Measurements from ENCODE around the gene LRRC8D.
"Not testable (repeated sequence)": the region's sequence is repeated elsewhere in the genome, so short reads cannot be mapped to it uniquely, and the experiment has no call there.

LRRC8D gene

DNA sequence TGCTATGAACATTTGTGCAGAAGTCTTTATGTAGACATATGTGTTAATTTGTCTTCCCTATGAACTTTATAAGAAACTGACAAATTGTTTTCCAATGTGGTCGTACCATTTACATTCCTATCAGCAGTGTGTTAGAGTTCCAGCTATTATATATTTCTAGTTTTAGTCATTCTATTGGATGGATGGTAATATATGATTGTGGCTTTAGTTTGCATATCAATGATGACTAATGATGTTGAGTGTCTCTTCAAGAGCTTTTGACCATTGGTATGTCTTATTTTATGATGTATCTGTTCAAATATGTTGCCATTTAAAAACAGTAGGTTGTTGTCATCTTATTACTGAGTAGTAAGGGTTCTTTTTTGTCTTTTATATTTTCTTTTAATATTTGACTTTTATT, 157.9 kb downstream of the LRRC8D start:
- DNase-seq = no peak
- Histone ChIP-seq H3K27ac (no peak overlapping the region), H3K4me3 (ENCODE audit: low read depth, low read length) (no peak overlapping the region), H3K36me3 (no peaks in the 10 kb centered on the region), H3K9me3 (ENCODE audit: severe bottlenecking) (no peaks in the 10 kb centered on the region), H3K27me3 (ENCODE audit: insufficient read depth, low read depth, severe bottlenecking) (no peaks in the 10 kb centered on the region)
- TF ChIP-seq, protein P1, sequence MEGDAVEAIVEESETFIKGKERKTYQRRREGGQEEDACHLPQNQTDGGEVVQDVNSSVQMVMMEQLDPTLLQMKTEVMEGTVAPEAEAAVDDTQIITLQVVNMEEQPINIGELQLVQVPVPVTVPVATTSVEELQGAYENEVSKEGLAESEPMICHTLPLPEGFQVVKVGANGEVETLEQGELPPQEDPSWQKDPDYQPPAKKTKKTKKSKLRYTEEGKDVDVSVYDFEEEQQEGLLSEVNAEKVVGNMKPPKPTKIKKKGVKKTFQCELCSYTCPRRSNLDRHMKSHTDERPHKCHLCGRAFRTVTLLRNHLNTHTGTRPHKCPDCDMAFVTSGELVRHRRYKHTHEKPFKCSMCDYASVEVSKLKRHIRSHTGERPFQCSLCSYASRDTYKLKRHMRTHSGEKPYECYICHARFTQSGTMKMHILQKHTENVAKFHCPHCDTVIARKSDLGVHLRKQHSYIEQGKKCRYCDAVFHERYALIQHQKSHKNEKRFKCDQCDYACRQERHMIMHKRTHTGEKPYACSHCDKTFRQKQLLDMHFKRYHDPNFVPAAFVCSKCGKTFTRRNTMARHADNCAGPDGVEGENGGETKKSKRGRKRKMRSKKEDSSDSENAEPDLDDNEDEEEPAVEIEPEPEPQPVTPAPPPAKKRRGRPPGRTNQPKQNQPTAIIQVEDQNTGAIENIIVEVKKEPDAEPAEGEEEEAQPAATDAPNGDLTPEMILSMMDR (IDR thresholded peaks at IDR 0.05; ENCODE audit: low read depth, low read length) = no peak

DNA sequence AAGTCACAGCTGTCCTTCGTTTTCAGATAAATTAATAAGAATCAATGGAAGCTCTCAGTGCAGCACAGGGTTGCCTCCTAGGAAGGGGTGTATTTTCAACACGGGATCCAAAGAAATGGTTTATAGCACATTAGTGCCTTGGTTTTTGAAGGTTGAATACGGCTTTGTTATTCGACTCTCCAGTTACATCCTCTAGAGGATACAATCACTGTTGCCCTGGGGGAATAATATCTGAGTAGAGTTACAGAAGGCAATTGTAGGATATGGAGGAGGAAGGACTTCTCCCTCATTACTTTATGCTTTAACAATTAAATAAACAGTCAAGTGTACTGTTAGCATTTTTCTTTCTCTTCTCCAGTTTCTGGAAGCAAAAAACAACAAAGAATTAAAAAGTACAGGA, 159.8 kb downstream of the LRRC8D start:
- DNase-seq = no peak
- Histone ChIP-seq H3K27me3 (ENCODE audit: insufficient read depth, low read depth, severe bottlenecking) (no peaks in the 10 kb centered on the region), H3K36me3 (no peaks in the 10 kb centered on the region), H3K27ac (no peak overlapping the region), H3K9me3 (ENCODE audit: severe bottlenecking) (no peaks in the 10 kb centered on the region), H3K4me3 (ENCODE audit: low read depth, low read length) (no peak overlapping the region)
- TF ChIP-seq, protein P1 (IDR thresholded peaks at IDR 0.05; ENCODE audit: low read depth, low read length) = no peak

DNA sequence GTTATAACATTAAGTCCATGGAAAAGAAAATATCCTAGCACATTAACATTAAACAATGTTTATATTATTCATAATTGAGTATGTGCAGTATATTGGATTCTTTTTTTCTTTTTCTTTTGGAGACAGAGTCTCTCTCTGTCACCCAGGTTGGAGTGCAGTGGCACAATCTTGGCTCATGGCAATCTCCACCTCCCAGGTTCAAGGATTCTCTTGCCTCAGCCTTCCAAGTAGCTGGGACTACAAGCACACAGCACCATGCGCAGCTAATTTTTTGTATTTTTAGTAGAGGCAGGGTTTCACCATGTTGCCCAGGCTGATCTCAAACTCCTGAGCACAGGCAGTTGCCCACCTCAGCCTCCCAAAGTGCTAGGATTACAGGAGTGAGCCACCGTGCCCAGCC, 162.0 kb downstream of the LRRC8D start:
- not testable (repeated sequence) for H3K9me3 ChIP-seq (ENCODE audit: severe bottlenecking); H3K4me3 ChIP-seq (ENCODE audit: low read depth, low read length); H3K27me3 ChIP-seq (ENCODE audit: insufficient read depth, low read depth, severe bottlenecking); H3K27ac ChIP-seq; DNase-seq; H3K36me3 ChIP-seq

DNA sequence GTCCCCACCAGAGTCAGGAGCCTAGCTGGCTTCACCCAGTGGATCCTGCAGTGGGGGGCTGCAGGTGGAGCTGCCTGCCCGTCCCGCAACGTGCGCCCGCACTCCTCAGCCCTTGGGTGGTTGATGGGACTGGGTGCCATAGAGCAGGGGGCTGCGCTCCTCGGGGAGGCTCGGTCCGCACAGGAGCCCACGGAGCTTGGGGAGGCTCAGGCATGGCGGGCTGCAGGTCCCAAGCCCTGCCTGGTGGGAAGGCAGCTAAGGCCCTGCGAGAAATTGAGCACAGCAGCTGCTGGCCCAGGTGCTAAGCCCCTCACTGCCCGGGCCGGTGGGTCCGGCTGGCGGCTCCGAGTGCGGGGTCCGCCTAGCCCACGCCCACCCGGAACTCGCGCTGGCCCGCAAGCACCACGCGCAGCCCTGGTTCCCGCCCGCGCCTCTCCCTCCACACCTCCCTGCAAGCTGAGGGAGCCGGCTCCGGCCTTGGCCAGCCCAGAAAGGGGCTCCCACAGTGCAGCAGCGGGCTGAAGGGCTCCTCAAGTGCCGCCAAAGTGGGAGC, 163.8 kb downstream of the LRRC8D start:
- not testable (repeated sequence) for H3K9me3 ChIP-seq (ENCODE audit: severe bottlenecking); H3K27me3 ChIP-seq (ENCODE audit: insufficient read depth, low read depth, severe bottlenecking); H3K4me3 ChIP-seq (ENCODE audit: low read depth, low read length); DNase-seq; H3K36me3 ChIP-seq; H3K27ac ChIP-seq

DNA sequence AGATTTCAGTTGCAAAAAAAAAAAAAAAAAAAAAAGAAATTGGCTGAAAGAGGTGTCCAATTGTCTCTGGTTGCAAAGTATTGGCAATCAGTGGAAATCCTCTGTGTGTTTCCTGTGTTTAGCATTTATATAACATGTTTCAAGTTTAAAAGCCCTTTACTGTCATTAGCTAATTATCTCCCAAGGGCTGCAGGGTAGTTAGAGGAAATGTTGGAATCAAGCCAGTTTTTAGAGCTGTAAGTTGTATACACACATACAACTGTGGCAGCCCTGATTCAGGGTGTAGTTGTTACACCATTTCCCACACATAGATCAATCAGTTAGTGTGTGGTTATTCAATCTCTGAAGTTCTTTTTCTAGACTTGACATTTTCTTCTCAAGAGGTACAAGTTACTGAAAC, 165.2 kb downstream of the LRRC8D start:
- TF ChIP-seq, protein P1 (IDR thresholded peaks at IDR 0.05; ENCODE audit: low read depth, low read length) = no peak
- DNase-seq = no peak
- no peaks in the 10 kb centered on the region for H3K27me3 ChIP-seq (ENCODE audit: insufficient read depth, low read depth, severe bottlenecking)

More for the DNA sequence above, 165.2 kb downstream of the LRRC8D start:
- no peaks in the 10 kb centered on the region for H3K9me3 ChIP-seq (ENCODE audit: severe bottlenecking)
- no peaks in the 10 kb centered on the region for H3K36me3 ChIP-seq
- H3K27ac ChIP-seq = no peak overlapping the region
- H3K4me3 ChIP-seq (ENCODE audit: low read depth, low read length) = no peak overlapping the region

Data from WERI-Rb-1 (cell line).